Measurements from ENCODE around the gene DHRS4L2. TPM values are rescaled to one million over a fixed set of nuclear protein-coding genes. Genes with fewer than 3 reads are reported as not detected.
"Not testable (repeated sequence)": the region's sequence is repeated elsewhere in the genome, so short reads cannot be mapped to it uniquely, and the experiment has no call there.

Gene DHRS4L2
- total RNA-seq, 1 donor from 2014 or later: 17.9 TPM

DNA sequence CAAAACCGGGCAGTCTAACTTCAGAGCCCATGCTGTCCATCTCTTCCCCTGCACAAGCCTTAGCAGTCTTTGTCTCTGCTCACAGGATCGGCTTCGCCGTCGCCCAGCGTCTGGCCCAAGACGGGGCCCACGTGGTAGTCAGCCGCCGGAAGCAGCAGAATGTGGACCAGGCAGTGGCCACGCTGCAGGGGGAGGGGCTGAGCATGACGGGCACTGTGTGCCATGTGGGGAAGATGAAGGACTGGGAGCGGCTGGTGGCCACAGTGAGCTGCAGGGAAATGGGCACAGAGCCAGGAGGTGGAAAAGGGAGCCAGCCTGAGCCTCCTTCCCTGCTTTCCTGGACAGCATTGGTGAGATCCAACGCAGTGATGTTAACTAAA lies 48.9 kb downstream of the DHRS4L2 start:
- peaks cover 7% of the 10 kb centered on the region for H3K4me1 Mint-ChIP-seq
- peaks cover 2% of the 10 kb centered on the region for H3K9me3 Mint-ChIP-seq
- no peak for DNase-seq
- POLR2A ChIA-PET: no interaction called here
- intact Hi-C loops (cut with micrococcal nuclease): loop anchor here (2.0 to 5.0 kb wide), 3 partner anchors 13 to 405 kb away; partner anchors contain the start of gene DHRS4L2
- ATAC-seq (ENCODE audit: low read depth): no peak
- H3K4me3 Mint-ChIP-seq: no peak overlapping the region
- no peak overlapping the region for H3K27ac Mint-ChIP-seq
- CTCF ChIA-PET: no interaction called here
- no peaks in the 10 kb centered on the region for H3K27me3 Mint-ChIP-seq
- no peaks in the 10 kb centered on the region for H3K36me3 Mint-ChIP-seq (ENCODE audit: low read depth)
- TF ChIP-seq, protein P1, sequence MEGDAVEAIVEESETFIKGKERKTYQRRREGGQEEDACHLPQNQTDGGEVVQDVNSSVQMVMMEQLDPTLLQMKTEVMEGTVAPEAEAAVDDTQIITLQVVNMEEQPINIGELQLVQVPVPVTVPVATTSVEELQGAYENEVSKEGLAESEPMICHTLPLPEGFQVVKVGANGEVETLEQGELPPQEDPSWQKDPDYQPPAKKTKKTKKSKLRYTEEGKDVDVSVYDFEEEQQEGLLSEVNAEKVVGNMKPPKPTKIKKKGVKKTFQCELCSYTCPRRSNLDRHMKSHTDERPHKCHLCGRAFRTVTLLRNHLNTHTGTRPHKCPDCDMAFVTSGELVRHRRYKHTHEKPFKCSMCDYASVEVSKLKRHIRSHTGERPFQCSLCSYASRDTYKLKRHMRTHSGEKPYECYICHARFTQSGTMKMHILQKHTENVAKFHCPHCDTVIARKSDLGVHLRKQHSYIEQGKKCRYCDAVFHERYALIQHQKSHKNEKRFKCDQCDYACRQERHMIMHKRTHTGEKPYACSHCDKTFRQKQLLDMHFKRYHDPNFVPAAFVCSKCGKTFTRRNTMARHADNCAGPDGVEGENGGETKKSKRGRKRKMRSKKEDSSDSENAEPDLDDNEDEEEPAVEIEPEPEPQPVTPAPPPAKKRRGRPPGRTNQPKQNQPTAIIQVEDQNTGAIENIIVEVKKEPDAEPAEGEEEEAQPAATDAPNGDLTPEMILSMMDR (IDR thresholded peaks at IDR 0.05): no peak

DNA sequence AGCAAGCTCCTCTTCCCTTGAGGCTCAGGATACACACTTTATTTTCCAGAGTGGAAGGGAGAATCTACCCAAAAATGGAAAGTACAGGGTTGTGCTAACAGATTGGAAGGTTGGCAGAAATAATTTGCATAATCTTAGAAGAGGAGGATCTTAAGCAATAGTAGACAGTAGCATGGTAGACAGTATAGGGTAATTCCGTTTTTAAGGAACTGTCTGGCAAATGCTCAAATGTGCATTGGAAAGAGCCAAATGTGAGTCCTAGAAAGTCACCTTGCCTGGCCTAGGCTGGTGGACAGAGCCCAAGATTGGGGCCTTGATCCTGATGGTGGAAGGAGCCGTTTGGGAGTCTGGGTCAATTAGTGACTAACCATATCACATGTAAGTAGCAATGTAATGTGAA lies 50.0 kb downstream of the DHRS4L2 start:
- Mint-ChIP-seq H3K4me3 (no peak overlapping the region), H3K4me1 (peaks cover 7% of the 10 kb centered on the region), H3K27me3 (no peaks in the 10 kb centered on the region), H3K27ac (no peak overlapping the region), H3K9me3 (no peaks in the 10 kb centered on the region), H3K36me3 (ENCODE audit: low read depth) (no peaks in the 10 kb centered on the region)
- DNase-seq: no peak
- TF ChIP-seq, protein P1 (IDR thresholded peaks at IDR 0.05): no peak
- intact Hi-C loops (cut with micrococcal nuclease): loop anchor here (5.0 kb wide), 1 partner anchor 51 kb away; the partner anchor contains the start of gene DHRS4L2
- CTCF ChIA-PET: no interaction called here
- POLR2A ChIA-PET: no interaction called here
- no peak for ATAC-seq (ENCODE audit: low read depth)

DNA sequence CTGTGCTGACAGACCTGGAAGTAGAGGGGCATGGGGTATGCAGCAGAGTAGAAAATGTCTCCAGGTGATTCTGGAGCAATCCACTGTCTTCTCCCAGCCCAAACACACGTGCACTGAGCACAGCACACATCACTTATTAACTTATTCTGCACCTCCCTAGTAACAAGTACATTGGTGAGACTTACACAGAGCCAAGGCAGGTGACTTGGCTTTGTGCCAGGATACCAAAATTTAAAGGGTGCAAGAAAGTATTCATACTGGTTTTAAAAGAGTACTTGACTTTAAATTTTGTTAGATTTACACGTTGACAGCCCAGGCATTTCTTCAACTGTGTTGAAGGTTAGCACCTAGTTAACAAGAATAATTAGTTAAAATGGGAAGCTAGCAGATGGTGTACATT lies 52.0 kb downstream of the DHRS4L2 start:
- POLR2A ChIA-PET: no interaction called here
- no peak for DNase-seq
- CTCF ChIA-PET: no interaction called here
- no peak for ATAC-seq (ENCODE audit: low read depth)
- H3K9me3 Mint-ChIP-seq: no peaks in the 10 kb centered on the region
- H3K4me1 Mint-ChIP-seq: peaks cover 7% of the 10 kb centered on the region
- intact Hi-C loops (cut with micrococcal nuclease): no loop called here
- H3K36me3 Mint-ChIP-seq (ENCODE audit: low read depth): no peaks in the 10 kb centered on the region
- TF ChIP-seq, protein P1 (IDR thresholded peaks at IDR 0.05): no peak
- no peaks in the 10 kb centered on the region for H3K27me3 Mint-ChIP-seq
- H3K27ac Mint-ChIP-seq: no peak overlapping the region
- no peak overlapping the region for H3K4me3 Mint-ChIP-seq

DNA sequence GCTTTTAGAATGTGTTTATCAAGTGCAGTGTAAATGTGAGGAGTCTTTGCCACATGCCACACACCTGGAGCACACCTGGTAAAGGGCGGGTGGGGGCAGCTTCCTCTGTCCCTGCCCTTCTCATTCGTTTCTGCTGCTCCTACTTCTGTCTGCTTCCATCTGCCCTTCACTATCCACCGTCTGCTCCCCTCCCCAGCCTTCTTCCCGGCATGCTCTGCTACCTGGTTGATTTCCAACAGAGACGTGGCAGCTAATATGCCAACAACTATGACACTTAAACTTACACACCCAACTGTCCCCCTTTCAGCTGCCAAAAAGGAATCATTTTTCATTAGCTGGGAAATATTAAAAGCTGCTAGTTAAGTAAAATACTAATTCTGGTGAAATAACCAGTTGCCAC lies 54.0 kb downstream of the DHRS4L2 start:
- CTCF ChIA-PET: interaction anchor here (0.8 kb wide), 1 partner anchor 66 kb away, joined by 3 read pairs; no protein-coding TSS in a partner anchor

DNA sequence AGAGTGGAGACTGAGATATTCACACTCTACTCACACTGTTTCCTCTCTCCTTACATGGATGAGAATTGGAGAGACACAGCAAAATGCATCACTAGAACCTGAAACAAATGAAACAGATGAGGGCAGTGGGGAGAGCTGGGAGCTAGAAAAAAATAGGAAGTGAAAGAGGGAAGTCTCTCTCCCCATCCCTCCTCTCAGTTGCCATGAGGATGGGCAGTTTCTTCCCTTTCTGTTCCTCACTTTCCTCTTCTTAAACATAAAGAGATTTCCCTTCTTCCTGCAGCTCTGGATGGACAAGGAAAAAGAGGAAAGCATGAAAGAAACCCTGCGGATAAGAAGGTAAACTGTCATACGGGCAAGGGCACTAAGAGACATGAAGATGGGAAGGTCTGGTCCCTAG lies 60.3 kb downstream of the DHRS4L2 start:
- H3K27me3 Mint-ChIP-seq; H3K36me3 Mint-ChIP-seq (ENCODE audit: low read depth); DNase-seq; intact Hi-C loops (cut with micrococcal nuclease); H3K9me3 Mint-ChIP-seq: not testable (repeated sequence)
- peak overlapping the region; percentile 6 for H3K4me3 Mint-ChIP-seq
- peak; percentile 34 for ATAC-seq (ENCODE audit: low read depth)
- H3K27ac Mint-ChIP-seq: peak overlapping the region; percentile 47
- ChIA-PET CTCF (interaction anchor here (1.5 kb wide), 1 partner anchor 60 kb away, joined by 4 read pairs; no protein-coding TSS in a partner anchor), POLR2A (interaction anchor here (1.5 kb wide), 1 partner anchor 112 kb away, joined by 3 read pairs; the partner anchor contains the start of gene IRF9)
- H3K4me1 Mint-ChIP-seq: peaks cover 34% of the 10 kb centered on the region

More for the DNA sequence above, 54.0 kb downstream of the DHRS4L2 start:
- H3K36me3 Mint-ChIP-seq (ENCODE audit: low read depth): no peaks in the 10 kb centered on the region
- ATAC-seq (ENCODE audit: low read depth) (no peak), DNase-seq (no peak)
- no peak overlapping the region for H3K4me3 Mint-ChIP-seq
- TF ChIP-seq, protein P1 (IDR thresholded peaks at IDR 0.05): no peak
- no peaks in the 10 kb centered on the region for H3K27me3 Mint-ChIP-seq
- no peaks in the 10 kb centered on the region for H3K4me1 Mint-ChIP-seq
- intact Hi-C loops (cut with micrococcal nuclease): no loop called here
- H3K27ac Mint-ChIP-seq: no peak overlapping the region
- H3K9me3 Mint-ChIP-seq: no peaks in the 10 kb centered on the region
- POLR2A ChIA-PET: no interaction called here

DNA sequence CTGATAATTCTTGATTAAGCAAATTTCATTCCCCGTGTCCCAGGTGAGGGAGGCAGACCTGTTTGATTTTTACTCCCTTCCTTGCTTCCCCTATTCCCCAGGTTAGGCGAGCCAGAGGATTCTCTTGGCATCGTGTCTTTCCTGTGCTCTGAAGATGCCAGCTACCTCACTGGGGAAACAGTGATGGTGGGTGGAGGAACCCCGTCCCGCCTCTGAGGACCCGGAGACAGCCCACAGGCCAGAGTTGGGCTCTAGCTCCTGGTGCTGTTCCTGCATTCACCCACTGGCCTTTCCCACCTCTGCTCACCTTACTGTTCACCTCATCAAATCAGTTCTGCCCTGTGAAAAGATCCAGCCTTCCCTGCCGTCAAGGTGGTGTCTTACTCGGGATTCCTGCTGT lies 62.0 kb downstream of the DHRS4L2 start:
- not testable (repeated sequence) for H3K27me3 Mint-ChIP-seq; DNase-seq; H3K9me3 Mint-ChIP-seq; ATAC-seq (ENCODE audit: low read depth); H3K36me3 Mint-ChIP-seq (ENCODE audit: low read depth)
- Mint-ChIP-seq H3K4me1 (peaks cover 34% of the 10 kb centered on the region), H3K27ac (peak overlapping the region; percentile 71), H3K4me3 (peak overlapping the region; percentile 82)
- ChIA-PET POLR2A (interaction anchor here (0.6 to 1.7 kb wide), 3 partner anchors 31 to 1480 kb away, joined by 3 to 11 read pairs (median 9); no protein-coding TSS in a partner anchor), CTCF (interaction anchor here (1.5 kb wide), 2 partner anchors 40 to 58 kb away, joined by 4 to 8 read pairs; no protein-coding TSS in a partner anchor)
- intact Hi-C loops (cut with micrococcal nuclease): loop anchor here (2.0 kb wide), 1 partner anchor 14 kb away; no protein-coding TSS in a partner anchor
